Measurements from ENCODE around the gene RPRD1B. TPM values are rescaled to one million over a fixed set of nuclear protein-coding genes. Genes with fewer than 3 reads are reported as not detected.
A peak's percentile ranks its signal among the peaks of the same experiment; 100 is the strongest.

RPRD1B gene
- total RNA-seq, 3 donors from 2014 or later: 21.4 to 33.8 (median 31.3) TPM

GRCh38 chr20:38065764-38066375 lies 32.3 kb downstream of the RPRD1B start:
- Histone ChIP-seq H3K4me1 (no peaks in the 10 kb centered on the region), H3K9me3 (no peaks in the 10 kb centered on the region), H3K4me3 (no peak overlapping the region), H3K36me3 (no peaks in the 10 kb centered on the region), H3K27me3 (no peaks in the 10 kb centered on the region), H3K27ac (no peak overlapping the region)
- no peak for TF ChIP-seq POLR2AphosphoS5 (IDR thresholded peaks at IDR 0.05)
- TF ChIP-seq POLR2A (IDR thresholded peaks at IDR 0.05): no peak
- no peak for TF ChIP-seq CTCF (IDR thresholded peaks at IDR 0.05)
- intact Hi-C loops (cut with DNase I; ENCODE audit: low total_unique reads): no loop called here
- DNase-seq (ENCODE audit: low spot score in 2 of 2): no peak

GRCh38 chr20:38066969-38067716 lies 33.6 kb downstream of the RPRD1B start:
- H3K36me3 ChIP-seq: no peaks in the 10 kb centered on the region
- H3K9me3 ChIP-seq: no peaks in the 10 kb centered on the region
- TF ChIP-seq CTCF (IDR thresholded peaks at IDR 0.05): no peak
- no peak for TF ChIP-seq POLR2A (IDR thresholded peaks at IDR 0.05)
- TF ChIP-seq POLR2AphosphoS5 (IDR thresholded peaks at IDR 0.05): no peak
- H3K4me1 ChIP-seq: no peaks in the 10 kb centered on the region
- H3K4me3 ChIP-seq: no peak overlapping the region
- H3K27ac ChIP-seq: no peak overlapping the region
- intact Hi-C loops (cut with DNase I; ENCODE audit: low total_unique reads): no loop called here
- no peaks in the 10 kb centered on the region for H3K27me3 ChIP-seq
- no peak for DNase-seq (ENCODE audit: low spot score in 2 of 2)

- Histone ChIP-seq H3K27ac (no peak overlapping the region), H3K4me1 (no peaks in the 10 kb centered on the region)
Measured at GRCh38 chr20:38067717-38068365, 34.3 kb downstream of the RPRD1B start.

DNA sequence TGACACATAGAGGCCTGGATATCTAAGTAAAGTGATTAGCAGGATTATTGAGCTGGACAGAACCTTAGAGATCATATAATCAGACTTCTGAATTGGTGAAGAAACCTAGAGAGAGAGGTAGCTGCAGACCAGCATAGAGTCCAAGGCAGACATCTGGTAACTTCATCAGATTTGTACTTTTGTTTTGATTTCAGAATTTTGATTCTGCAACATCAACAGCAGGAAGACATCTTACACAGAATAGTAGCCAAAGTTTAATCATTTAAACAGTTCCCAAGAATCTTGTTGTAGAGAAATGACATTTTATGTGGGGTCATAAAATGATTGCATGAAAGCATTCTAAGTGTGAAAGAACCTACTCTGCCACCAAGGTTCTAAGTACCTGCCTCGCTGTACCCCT lies 39.4 kb downstream of the RPRD1B start:
- Histone ChIP-seq H3K4me1 (no peaks in the 10 kb centered on the region), H3K9me3 (no peaks in the 10 kb centered on the region), H3K27ac (peak overlapping the region in 1 of 2 donors; percentile 86), H3K36me3 (no peaks in the 10 kb centered on the region), H3K4me3 (no peak overlapping the region), H3K27me3 (no peaks in the 10 kb centered on the region)
- DNase-seq (ENCODE audit: low spot score in 2 of 2): no peak
- TF ChIP-seq POLR2AphosphoS5 (IDR thresholded peaks at IDR 0.05) (no peak), CTCF (IDR thresholded peaks at IDR 0.05) (no peak), POLR2A (IDR thresholded peaks at IDR 0.05) (no peak)
- intact Hi-C loops (cut with DNase I; ENCODE audit: low total_unique reads): no loop called here

More at GRCh38 chr20:38067717-38068365, 34.3 kb downstream of the RPRD1B start:
- no peak for TF ChIP-seq POLR2AphosphoS5 (IDR thresholded peaks at IDR 0.05)
- TF ChIP-seq POLR2A (IDR thresholded peaks at IDR 0.05): no peak
- TF ChIP-seq CTCF (IDR thresholded peaks at IDR 0.05): no peak
- H3K9me3 ChIP-seq: no peaks in the 10 kb centered on the region
- intact Hi-C loops (cut with DNase I; ENCODE audit: low total_unique reads): no loop called here
- H3K27me3 ChIP-seq: no peaks in the 10 kb centered on the region
- no peak overlapping the region for H3K4me3 ChIP-seq
- no peaks in the 10 kb centered on the region for H3K36me3 ChIP-seq
- DNase-seq (ENCODE audit: low spot score in 2 of 2): no peak
